Esophagus squamous epithelium (tissue), 5 donors: ENCODE measurements around the gene PCNX4. TPM values are rescaled to one million over a fixed set of nuclear protein-coding genes. Genes with fewer than 3 reads are reported as not detected.

ENCODE experiments used
- DNase-seq: peaks from one replicate; lab custom pipeline; 2025; lab: John Stamatoyannopoulos, UW
- H3K27ac ChIP-seq, 4 donors: fragments of 200-600 bp; sonication (generic); one replicate each; pipeline ENCODE4 v1.5.1; 2016 to 2019; ENCODE audit warnings: mild to moderate bottlenecking in 1 of 4
- H3K27me3 ChIP-seq, 4 donors: fragments of 200-600 bp; sonication (generic); 1 replicate in 3 of 4; 2 replicates in 1 of 4; pipeline versions ENCODE4 v1.5.1 to v1.6.0; 2017 to 2021; ENCODE audit warnings: antibody characterized with exemption in 1 of 4
- H3K36me3 ChIP-seq, 3 donors: fragments of 200-600 bp; sonication (generic); one replicate each; pipeline ENCODE4 v1.5.1; 2016 to 2019
- H3K4me1 ChIP-seq, 3 donors: fragments of 200-600 bp; sonication (generic); one replicate each; pipeline ENCODE4 v1.5.1; 2017 to 2019
- H3K4me3 ChIP-seq, 4 donors: fragments of 200-600 bp; sonication (generic); 1 replicate in 3 of 4; 2 replicates in 1 of 4; pipeline ENCODE4 v1.5.1; 2016 to 2019; ENCODE audit warnings: mild to moderate bottlenecking in 2 of 4, moderate library complexity in 1 of 4
- H3K9me3 ChIP-seq, 3 donors: fragments of 200-600 bp; sonication (generic); one replicate each; pipeline ENCODE4 v1.5.1; 2016 to 2019
- CTCF ChIP-seq, 6 experiments: fragments of 450-650 bp in 4 of 6; fragments of 200-600 bp in 2 of 6; sonication (generic) in 2 of 6; IDR thresholded peaks; one replicate each; pipeline ENCODE4 v1.5.1; 2016 to 2019; ENCODE audit warnings: antibody characterized with exemption in 6 of 6, mild to moderate bottlenecking in 4 of 6, moderate library complexity in 4 of 6
- POLR2A ChIP-seq, 4 donors: fragments of 450-650 bp; IDR thresholded peaks; one replicate each; pipeline ENCODE4 v1.6.1; 2017; ENCODE audit warnings: antibody characterized with exemption in 4 of 4, mild to moderate bottlenecking in 4 of 4, moderate library complexity in 3 of 4
- WGBS, 2 donors: methylation state at CpG; one replicate each; pipeline ENCODE4 v1.1.5; 2018; 5-methylcytosine and 5-hydroxymethylcytosine counted together
- intact Hi-C: fragments of 100-400 bp; cut with DNase I; formaldehyde crosslinking; loops from one replicate; pipeline ENCODE4 v1.15.0; 2022
- total RNA-seq, 4 donors: library from RNA; depleted of rRNA; stranded (reverse); fragments of >200 nt; gene quantifications; one replicate each; pipeline ENCODE4 v1.1.0, GENCODE V29; 2016
- donor health status: DM: yes; HTN: yes; CAD: no.

PCNX4 gene
- total RNA-seq, 4 donors from 2014 or later = 9.4 to 31.1 (median 18.7) TPM

GRCh38 chr14:60189923-60190840 is 98.5 kb downstream of the PCNX4 start:
- no peaks in the 10 kb centered on the region for H3K4me1 ChIP-seq
- DNase-seq = no peak
- no peak overlapping the region for H3K27ac ChIP-seq
- H3K4me3 ChIP-seq = no peak overlapping the region
- WGBS, 2 donors = 70 to 76% methylated on average over 4 of the region's 4 CpGs
- TF ChIP-seq POLR2A (IDR thresholded peaks at IDR 0.05) (no peak), CTCF (IDR thresholded peaks at IDR 0.05) (no peak)
- peaks cover 0 to 3% (median 0%) of the 10 kb centered on the region in 4 donors for H3K27me3 ChIP-seq
- H3K9me3 ChIP-seq = no peaks in the 10 kb centered on the region
- intact Hi-C loops = loop anchor here (5.0 kb wide), 2 partner anchors 128 to 223 kb away; no protein-coding TSS in a partner anchor
- no peaks in the 10 kb centered on the region for H3K36me3 ChIP-seq

GRCh38 chr14:60195179-60195810 is 103.6 kb downstream of the PCNX4 start:
- Histone ChIP-seq H3K4me3 (no peak overlapping the region), H3K36me3 (no peaks in the 10 kb centered on the region), H3K27ac (no peak overlapping the region), H3K9me3 (peaks cover 0 to 12% (median 0%) of the 10 kb centered on the region in 3 donors), H3K4me1 (no peaks in the 10 kb centered on the region), H3K27me3 (peaks cover 0 to 7% (median 0%) of the 10 kb centered on the region in 4 donors)
- intact Hi-C loops = no loop called here
- TF ChIP-seq POLR2A (IDR thresholded peaks at IDR 0.05) (no peak), CTCF (IDR thresholded peaks at IDR 0.05) (no peak)
- WGBS, 2 donors = 93% methylated on average over 5 of the region's 5 CpGs
- DNase-seq = no peak

- Histone ChIP-seq H3K27ac (no peak overlapping the region), H3K4me3 (no peak overlapping the region), H3K27me3 (peaks cover 0 to 7% (median 0%) of the 10 kb centered on the region in 4 donors), H3K36me3 (no peaks in the 10 kb centered on the region), H3K4me1 (no peaks in the 10 kb centered on the region), H3K9me3 (peaks cover 0 to 12% (median 0%) of the 10 kb centered on the region in 3 donors)
- TF ChIP-seq CTCF (IDR thresholded peaks at IDR 0.05) = no peak
- intact Hi-C loops = no loop called here
- WGBS, 2 donors = 23% methylated on average over 2 of the region's 2 CpGs
- no peak for DNase-seq
These were observed 104.6 kb downstream of the PCNX4 start for GRCh38 chr14:60196291-60196690.

GRCh38 chr14:60197629-60198303 is 106.0 kb downstream of the PCNX4 start:
- Histone ChIP-seq H3K4me3 (no peak overlapping the region), H3K9me3 (peaks cover 0 to 12% (median 0%) of the 10 kb centered on the region in 3 donors), H3K27ac (no peak overlapping the region), H3K36me3 (no peaks in the 10 kb centered on the region), H3K27me3 (peaks cover 0 to 7% (median 0%) of the 10 kb centered on the region in 4 donors), H3K4me1 (no peaks in the 10 kb centered on the region)
- no peak for DNase-seq
- WGBS, 2 donors = 60 to 67% methylated on average over 1 of the region's 1 CpG
- TF ChIP-seq POLR2A (IDR thresholded peaks at IDR 0.05) (no peak), CTCF (IDR thresholded peaks at IDR 0.05) (no peak)
- intact Hi-C loops = no loop called here
